HG02642 (cell line): ENCODE measurements around the gene KASH5.
A peak's percentile ranks its signal among the peaks of the same experiment; 100 is the strongest.
"Not testable (repeated sequence)": the region's sequence is repeated elsewhere in the genome, so short reads cannot be mapped to it uniquely, and the experiment has no call there.

Experiments used
- ATAC-seq: cut with Tn5 transposase; IDR thresholded peaks from one replicate; pipeline ENCODE4 v1.9.1; 2021; ENCODE audit warnings: mild to moderate bottlenecking; ENCODE audit not compliant: unreplicated experiment, poor library complexity

Gene KASH5

DNA sequence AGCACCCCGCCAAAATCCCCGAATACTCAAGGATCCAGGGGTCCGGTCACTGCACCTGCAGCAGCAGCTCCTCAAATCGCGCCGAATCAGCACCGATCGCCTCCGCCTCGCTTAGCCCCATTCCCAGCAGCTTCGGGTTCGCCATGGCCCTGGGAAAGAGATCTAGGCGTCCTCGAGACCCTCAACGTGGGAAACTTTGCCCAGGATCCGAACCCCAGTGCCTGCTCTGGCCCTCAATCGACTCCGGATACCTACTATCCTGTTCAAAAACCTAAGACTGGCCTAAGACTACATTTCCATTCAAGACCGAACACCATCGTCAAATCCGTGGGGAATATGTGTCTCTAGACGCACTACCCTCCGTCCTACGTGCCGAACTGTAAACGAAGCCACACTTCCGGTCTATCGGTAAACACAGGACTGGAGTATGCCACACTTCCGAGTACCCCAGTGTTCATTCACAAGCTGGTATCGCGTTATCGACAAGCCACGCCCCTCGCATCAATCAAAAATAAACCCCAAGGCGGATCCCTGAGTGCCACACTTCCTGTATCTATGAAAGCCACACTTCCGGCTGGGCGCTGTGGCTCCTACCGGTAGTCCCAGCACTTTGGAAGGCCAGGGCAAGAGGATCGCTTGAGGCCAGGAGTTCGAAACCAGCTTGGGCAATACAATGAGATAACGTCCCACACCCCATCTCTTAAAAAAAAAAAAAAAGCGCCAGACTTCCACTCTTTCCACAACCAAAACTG is 63.6 kb downstream of the KASH5 start, which contains the start of gene PIH1D1:
Gene PIH1D1, minus strand, starts transcription at position 385 of the 752 bp plus-strand sequence. Its CDS starts 240 bp downstream, at position 145.
- peak; percentile 57 for ATAC-seq

- ATAC-seq = peak; percentile 81
These were observed 65.1 kb downstream of the KASH5 start, which contains the start of gene ALDH16A1 for GRCh38 chr19:49453013-49453756. TSS of gene ALDH16A1 (plus strand) at chr19:49453225. CDS start at chr19:49453332, 107 bp downstream.

DNA sequence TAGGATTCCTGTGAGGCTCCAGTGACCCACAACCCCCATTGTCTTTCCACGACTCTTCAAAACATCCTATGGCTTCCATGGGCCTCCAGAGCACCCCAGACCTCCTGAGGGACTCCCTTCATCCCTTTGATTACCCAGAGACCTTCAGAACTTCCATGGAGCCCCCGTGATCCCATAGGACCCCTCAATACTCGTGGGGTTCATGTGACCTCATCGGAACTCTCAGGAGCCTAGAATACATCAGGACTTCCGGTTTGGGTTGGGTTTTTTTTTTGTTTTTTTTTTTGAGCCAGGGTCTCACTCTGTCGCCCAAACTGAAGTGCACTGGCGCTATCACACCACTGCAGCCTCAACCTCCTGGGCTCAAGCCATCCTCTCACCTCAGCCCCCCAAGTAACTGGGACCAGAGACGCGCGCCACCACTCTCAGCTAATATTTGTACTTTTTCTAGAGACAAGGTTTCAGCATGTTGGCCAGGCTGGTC is 65.8 kb downstream of the KASH5 start:
- no peak for ATAC-seq

DNA sequence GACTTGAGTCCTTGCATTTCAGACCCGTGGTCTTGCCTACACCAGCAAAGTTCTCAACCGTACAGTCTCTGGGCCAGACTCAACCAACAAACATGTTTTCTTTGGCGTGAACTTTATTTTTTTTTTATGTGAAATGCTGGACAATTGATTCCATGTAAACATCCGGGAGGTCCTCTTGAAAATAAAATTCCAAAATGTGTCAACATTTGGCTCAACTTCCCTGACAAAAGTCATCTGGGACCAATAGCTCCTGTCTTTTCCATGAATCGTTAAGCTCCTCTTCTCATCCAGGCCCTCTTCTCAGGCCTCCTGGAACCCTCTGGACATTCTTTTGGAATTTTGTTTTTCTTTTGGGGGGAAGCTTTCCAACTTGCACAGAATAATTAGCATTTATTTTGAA is 67.7 kb downstream of the KASH5 start:
- ATAC-seq = no peak

DNA sequence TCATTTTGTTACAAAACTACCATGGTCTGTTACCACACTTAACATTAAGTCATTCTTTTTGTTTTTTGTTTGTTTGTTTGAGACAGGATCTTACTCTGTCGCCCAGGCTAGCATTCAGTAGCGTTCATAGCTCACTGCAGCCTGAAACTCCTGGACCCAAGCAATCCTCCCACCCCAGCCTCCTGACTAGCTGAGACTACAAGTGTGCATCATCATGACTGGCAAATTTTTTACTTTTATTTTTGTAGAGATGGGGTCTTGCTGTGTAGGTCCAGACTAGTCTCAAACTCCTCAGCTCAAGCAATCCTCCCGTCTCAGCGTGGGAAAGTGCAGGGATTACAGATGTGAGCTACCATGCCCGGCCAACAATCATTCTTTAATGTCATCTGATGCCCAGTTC is 68.3 kb downstream of the KASH5 start:
- ATAC-seq = no peak

DNA sequence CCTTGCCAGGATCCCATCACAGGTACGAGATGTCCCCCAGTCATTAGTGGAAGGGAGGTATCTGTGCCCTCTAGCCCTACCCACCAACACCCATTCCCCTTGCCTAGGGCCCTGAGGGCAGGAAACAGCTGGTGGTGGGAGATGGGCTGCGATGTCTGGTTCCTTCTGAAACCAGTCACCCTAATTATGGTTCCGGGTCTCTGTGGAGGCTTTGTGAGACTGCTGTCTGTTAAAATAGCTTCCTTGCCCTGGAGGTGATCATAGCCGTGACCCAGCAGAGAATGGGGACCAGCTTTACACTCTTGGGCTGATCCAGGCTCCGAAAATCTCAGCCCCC is 70.5 kb downstream of the KASH5 start:
- ATAC-seq = no peak

DNA sequence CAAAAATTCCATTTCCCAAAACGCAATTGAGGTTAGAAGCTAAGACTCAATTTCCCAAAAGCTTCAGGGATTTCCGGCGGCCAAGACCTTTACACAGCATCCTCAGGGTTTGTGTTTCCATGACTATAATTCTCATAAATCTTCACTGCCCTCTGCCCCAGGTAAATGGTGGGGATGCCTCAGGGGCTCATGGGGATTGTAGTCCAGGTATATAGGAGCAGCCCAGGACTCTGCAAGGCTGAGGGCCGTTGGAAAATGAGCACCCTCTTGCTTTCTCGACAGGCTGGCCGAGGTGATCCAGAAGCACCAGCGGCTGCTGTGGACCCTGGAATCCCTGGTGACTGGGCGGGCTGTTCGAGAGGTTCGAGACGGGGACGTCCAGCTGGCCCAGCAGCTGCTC is 71.3 kb downstream of the KASH5 start:
- no peak for ATAC-seq

DNA sequence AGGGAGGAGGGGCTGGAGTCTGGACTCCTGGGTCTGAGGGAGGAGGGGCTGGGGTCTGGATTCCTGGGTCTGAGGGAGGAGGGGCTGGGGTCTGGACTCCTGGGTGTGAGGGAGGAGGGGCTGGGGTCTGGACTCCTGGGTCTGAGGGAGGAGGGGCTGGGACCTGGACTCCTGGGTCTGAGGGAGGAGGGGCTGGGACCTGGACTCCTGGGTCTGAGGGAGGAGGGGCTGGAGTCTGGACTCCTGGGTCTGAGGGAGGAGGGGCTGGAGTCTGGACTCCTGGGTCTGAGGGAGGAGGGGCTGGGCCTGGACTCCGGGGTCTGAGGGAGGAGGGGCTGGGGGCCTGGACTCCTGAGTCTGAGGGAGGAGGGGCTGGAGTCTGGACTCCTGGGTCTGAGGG is 73.1 kb downstream of the KASH5 start:
- not testable (repeated sequence) for ATAC-seq

GRCh38 chr19:49461656-49462055 is 73.6 kb downstream of the KASH5 start:
- no peak for ATAC-seq

- no peak for ATAC-seq
These were observed 74.4 kb downstream of the KASH5 start for GRCh38 chr19:49462492-49462891.

- no peak for ATAC-seq
These were observed 76.1 kb downstream of the KASH5 start for GRCh38 chr19:49463960-49464740.

DNA sequence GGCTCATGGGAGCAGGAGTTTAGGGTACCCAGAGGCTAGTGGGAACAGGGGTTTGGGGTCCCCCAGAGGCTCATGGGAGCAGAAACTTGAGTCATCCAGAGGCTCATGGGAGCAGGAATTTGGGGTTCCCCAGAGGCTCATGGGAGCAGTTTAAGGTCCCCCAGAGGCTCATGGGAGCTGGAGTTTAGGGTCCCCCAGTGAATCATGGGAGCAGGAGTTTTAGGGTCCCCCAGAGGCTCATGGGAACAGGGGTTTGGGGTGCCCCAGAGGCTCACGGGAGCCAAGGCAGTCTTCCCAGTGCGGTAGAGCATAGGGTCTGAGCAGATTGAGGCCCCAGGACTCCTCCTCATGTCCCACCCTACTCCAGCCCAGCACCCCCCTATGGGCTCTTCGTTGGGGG is 77.3 kb downstream of the KASH5 start:
- ATAC-seq = no peak
